Fibroblast of skin of left biceps (primary cell): ENCODE data around the gene PHF21A.
"Not testable (repeated sequence)": the region's sequence is repeated elsewhere in the genome, so short reads cannot be mapped to it uniquely, and the experiment has no call there.

Experiments used
- DNase-seq, 2 experiments: peaks; one replicate each; pipeline ENCODE4 v3.0.0-alpha.2; 2013; ENCODE audit warnings: low read depth in 2 of 2

The PHF21A gene

GRCh38 chr11:45904309-45904915 is 216.8 kb downstream of the PHF21A start:
- no peak for DNase-seq

- no peak for DNase-seq
Measured at GRCh38 chr11:45902452-45903380, 218.5 kb downstream of the PHF21A start.

GRCh38 chr11:45901626-45902025 is 219.6 kb downstream of the PHF21A start:
- no peak for DNase-seq

GRCh38 chr11:45900916-45901617 is 220.2 kb downstream of the PHF21A start:
- no peak for DNase-seq

DNA sequence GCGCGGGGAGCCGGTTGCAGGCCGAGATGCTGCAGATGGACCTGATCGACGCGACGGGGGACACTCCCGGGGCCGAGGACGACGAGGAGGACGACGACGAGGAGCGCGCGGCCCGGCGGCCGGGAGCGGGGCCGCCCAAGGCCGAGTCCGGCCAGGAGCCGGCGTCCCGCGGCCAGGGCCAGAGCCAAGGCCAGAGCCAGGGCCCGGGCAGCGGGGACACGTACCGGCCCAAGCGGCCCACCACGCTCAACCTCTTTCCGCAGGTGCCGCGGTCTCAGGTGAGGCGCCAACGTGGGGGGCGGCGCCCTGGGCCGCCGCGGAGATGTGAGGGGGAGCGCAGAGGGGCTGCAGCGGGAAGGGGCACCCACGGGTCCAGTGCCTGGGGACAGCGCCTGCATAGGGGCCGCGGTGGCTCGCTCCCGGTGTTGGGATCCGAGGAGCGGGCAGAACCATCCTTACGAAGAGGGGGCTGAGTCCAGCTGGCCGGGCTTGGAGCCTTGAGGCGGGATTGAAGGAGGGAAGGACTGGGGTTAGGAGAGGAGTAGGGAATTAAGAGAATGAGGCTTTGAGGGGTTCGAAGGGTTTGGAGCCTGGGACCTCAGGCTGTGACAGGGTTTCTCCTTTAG is 221.0 kb downstream of the PHF21A start:
- DNase-seq = not testable (repeated sequence)

GRCh38 chr11:45899448-45900174 is 221.6 kb downstream of the PHF21A start:
- peak; percentile 59 to 62 for DNase-seq

DNA sequence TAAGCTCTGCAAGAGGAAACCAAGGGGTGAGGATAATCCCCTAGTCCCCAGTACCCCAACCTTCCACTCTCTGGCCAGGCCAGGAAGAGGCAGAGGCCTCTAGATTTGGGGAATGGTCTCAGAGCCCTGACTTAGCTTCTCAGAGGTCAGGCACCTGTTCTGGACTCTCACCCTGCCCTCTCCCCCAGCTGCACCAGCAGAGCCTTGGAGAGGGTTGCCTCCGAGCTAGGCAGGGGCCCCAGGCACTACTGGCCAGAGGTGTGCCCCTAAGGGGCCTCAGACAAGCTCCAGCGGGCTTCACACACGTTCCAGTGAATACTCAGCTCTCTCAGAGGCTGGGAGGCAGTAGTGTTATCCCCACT is 222.2 kb downstream of the PHF21A start:
- DNase-seq = no peak

GRCh38 chr11:45897556-45897955 is 223.7 kb downstream of the PHF21A start:
- no peak for DNase-seq

DNA sequence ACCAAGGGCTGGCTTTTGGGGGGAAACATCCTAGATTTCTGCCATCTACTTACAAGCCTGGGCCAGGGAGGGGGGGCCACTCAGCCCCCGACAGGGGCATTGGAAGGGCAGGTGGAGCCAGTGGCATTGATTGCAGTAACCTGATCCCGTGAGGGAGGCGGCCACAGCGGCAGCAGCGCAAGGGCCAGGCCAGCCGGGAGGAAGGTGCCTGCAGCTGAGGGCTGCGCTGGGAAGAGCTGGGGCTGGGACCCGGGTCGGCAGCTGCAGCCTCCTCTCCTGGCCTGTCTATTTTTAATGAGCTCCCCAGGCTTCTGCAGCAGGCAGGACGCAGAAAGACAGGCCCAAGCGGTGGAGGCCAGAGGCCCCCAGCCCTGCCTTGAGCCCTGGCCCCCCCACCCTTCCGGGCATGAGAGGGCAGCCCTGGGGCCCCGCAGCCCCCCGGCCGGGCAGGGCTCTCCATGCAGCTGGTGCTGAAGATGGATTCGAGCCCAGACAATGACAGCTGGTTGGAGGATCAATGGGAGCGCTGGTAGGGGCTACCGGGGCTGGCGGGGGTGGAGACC is 224.8 kb downstream of the PHF21A start:
- DNase-seq = no peak

DNA sequence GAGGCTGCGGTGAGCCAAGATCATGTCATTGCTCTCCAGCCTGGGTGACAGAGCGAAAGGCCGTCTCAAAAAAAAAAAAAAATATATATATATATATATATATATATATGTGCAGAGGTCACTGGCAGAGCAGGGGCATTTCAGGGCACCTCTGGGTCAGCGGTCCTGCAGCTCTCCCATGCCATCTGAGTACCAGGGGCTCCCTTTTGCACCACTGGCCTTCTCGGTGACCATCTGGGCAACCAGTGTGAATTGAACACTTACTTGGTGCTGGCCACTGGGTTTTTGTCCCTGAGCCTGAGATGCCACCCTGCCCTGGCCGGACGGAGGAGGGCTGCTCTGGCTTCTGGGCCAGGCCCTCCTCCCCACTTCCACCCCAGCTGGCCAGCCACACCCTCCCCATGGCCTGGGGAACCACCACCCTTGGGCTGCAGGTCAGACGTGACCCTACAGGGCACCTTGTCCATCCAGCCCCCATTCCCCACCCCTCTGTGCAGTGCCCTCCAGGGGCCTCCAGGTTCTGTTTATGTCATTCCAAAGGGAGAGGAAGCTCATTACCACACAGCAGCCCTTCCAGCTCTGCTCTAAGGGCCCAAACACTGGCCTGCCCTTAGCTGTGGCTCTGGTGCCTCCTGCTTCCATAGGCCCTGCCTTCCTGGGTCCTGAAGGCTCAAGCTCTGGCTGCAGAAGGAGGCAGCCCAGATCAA is 225.5 kb downstream of the PHF21A start:
- no peak for DNase-seq

DNA sequence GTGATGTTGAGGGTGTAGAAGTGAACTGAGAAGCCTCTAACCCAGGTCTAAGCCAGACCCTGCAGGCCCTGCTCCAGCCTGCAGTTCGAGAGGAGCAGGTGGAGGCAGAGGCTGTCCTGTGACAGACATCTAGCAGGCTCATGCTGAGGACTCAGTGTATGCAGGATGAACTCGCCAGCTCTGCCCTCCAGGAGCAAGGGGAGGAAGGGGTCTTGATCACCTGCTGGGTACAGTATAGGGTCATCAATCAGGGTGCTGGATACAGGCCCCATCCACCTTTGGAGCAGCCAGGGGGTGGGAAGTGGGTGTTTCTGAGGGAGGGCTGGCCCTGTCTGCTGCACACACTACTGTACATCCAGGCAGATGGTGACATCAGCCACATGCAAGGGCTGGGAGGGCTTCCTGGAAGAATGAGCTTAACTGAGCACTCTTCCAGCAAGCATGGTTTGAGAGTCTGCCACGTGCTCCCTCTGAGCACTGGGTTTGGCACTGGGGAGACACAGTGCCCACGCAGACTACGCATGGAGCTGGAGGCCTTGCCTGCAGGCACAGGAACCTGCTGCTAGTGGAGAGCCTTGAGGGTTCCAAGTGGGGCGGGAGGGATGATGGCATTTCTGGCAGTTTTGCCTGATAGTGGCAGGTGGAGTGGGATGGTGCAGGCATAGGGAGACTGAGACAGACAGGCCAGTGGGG is 226.6 kb downstream of the PHF21A start:
- no peak for DNase-seq

GRCh38 chr11:45892856-45893255 is 228.4 kb downstream of the PHF21A start:
- DNase-seq = no peak

- DNase-seq = no peak
Measured at GRCh38 chr11:45890886-45891550, 230.2 kb downstream of the PHF21A start.

DNA sequence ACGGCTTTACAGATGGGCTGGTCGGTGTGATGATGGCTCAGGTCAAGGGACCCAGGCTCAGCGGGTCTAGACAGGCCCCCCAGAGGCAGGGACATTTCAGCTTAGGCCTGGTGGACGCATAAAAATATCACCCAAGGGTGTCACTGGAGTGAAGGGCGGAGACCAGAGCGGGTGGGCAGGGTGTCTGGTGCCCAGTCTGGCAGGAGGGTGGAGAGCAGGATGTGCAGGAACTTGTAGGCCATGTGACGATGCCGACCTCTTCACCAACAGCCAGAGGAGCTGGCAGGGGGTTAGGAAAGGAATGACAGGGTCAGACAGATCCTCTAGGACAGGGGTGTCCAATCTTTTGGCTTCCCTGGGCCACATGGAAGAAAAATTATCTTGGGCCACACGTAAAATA is 231.3 kb downstream of the PHF21A start:
- no peak for DNase-seq

DNA sequence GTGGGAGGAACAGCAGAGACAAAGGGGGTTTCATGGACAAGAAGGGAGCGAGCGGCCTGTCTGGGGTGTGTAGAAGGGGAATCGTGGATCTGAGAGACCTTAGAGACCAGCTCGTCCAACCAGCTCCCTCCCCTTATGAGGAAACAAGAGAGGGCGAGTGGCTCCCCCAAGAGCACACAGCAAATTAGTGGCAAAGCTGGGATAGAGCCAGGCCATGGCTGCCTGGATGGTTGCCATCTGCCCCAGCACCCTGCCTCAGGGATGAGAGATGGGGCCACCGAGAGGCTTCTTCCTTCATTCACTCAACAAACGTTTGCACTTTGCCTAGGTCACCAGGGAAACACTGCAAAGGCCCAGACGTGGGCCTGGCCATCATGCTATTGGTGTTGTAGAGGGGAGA is 231.7 kb downstream of the PHF21A start:
- no peak for DNase-seq

DNA sequence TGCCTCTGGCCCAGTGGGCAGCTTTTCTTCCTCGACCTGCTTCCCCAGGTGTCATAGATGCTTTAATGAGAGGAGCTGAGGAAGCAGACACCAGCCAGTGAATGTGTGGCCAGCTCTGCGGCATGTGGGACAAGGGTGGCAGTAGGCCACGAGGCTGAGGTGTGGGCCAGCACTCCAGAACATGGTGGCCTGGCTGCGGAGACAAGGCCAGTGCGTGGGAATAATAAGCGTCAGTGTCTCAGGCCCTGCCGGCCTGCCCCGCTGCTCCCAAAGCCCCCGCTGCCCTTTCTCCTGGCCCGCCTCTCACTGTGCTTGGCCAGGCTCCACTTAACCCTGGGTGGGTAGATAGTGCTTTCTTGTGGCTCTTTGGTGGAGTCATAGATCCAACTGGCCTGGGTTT is 233.7 kb downstream of the PHF21A start:
- no peak for DNase-seq

GRCh38 chr11:45886816-45887520 is 234.3 kb downstream of the PHF21A start:
- DNase-seq = no peak

- DNase-seq = no peak
Measured at GRCh38 chr11:45885921-45886721, 235.1 kb downstream of the PHF21A start.
